Measurements from ENCODE around the gene PIK3C3.

The PIK3C3 gene

DNA sequence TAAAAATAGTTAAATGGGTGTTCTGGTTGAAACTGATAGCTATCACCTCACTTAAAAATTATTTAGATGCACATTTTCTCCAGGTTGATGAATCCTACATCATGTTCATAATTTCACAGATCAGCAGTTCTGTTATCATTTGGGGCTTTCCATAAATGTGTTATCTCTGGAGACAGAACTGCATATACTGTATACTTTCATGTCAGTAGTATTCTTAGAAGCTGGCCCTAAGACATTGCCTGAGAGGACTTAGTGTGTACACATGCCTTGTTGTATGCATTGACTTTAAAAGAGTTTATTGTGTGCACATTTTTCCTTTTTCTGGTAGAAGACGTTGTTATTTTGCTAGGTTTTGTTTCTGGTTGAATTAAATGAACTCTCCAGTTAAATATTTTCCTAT, 41.0 kb downstream of the PIK3C3 start:
- H3K4me1 ChIP-seq (ENCODE audit: control insufficient read depth, insufficient read depth, low read depth, low read length) = peaks cover 1% of the 10 kb centered on the region
- no peak overlapping the region for H2BK12ac ChIP-seq (ENCODE audit: low read length in 2 of 2)
- H2AFZ ChIP-seq (ENCODE audit: low read depth, low read length) = no peak overlapping the region
- H3K14ac ChIP-seq (ENCODE audit: low read length in 2 of 2) = no peak overlapping the region
- H3K27me3 ChIP-seq (ENCODE audit: control insufficient read depth in 1 of 2, insufficient read depth in 1 of 2, low read length in 2 of 2) = no peaks in the 10 kb centered on the region
- H3K9me3 ChIP-seq (ENCODE audit: control insufficient read depth, low read length) = no peaks in the 10 kb centered on the region
- H3K18ac ChIP-seq (ENCODE audit: low read depth in 1 of 2, low read length in 2 of 2) = no peak overlapping the region
- no peak overlapping the region for H3K4me2 ChIP-seq (ENCODE audit: low read length, poor library complexity, severe bottlenecking)
- H4K8ac ChIP-seq (ENCODE audit: low read length) = no peak overlapping the region
- H4K91ac ChIP-seq (ENCODE audit: low read length) = no peak overlapping the region
- H2BK15ac ChIP-seq (ENCODE audit: low read depth, poor library complexity, severe bottlenecking) = no peak overlapping the region
- H3K4me3 ChIP-seq (ENCODE audit: insufficient read depth in 1 of 2, low read depth in 1 of 2, low read length in 2 of 2) = no peak overlapping the region
- WGBS = no CpG with 5 or more reads among the region's 1 CpG
- H3K27ac ChIP-seq (ENCODE audit: low read length, poor library complexity, severe bottlenecking) = no peak overlapping the region
- no peak for DNase-seq
- no peak overlapping the region for H2BK5ac ChIP-seq (ENCODE audit: low read depth, low read length, poor library complexity, severe bottlenecking)
- no peak overlapping the region for H2AK5ac ChIP-seq (ENCODE audit: low read length, severe bottlenecking)
- peaks cover 5% of the 10 kb centered on the region for H3K79me1 ChIP-seq (replicated peaks; ENCODE audit: low read length, poor library complexity, severe bottlenecking)
- no peak overlapping the region for H3K4ac ChIP-seq (ENCODE audit: low read depth in 1 of 2, low read length in 2 of 2)
- peaks cover 9 to 92% of the 10 kb centered on the region in 2 experiments for H3K36me3 ChIP-seq (ENCODE audit: control insufficient read depth in 1 of 2, insufficient read depth in 2 of 2, low read depth in 1 of 2, low read length in 2 of 2)
- H3K9ac ChIP-seq (ENCODE audit: low read length) = no peak overlapping the region
- H3K23ac ChIP-seq (ENCODE audit: low read length in 2 of 2) = no peak overlapping the region
- H2BK120ac ChIP-seq (ENCODE audit: low read depth, low read length) = no peak overlapping the region

GRCh38 chr18:41999751-42000150, 44.7 kb downstream of the PIK3C3 start:
- Histone ChIP-seq H3K18ac (ENCODE audit: low read depth in 1 of 2, low read length in 2 of 2) (no peak overlapping the region), H3K4ac (ENCODE audit: low read depth in 1 of 2, low read length in 2 of 2) (no peak overlapping the region), H3K27me3 (ENCODE audit: control insufficient read depth in 1 of 2, insufficient read depth in 1 of 2, low read length in 2 of 2) (no peaks in the 10 kb centered on the region), H3K36me3 (ENCODE audit: control insufficient read depth in 1 of 2, insufficient read depth in 2 of 2, low read depth in 1 of 2, low read length in 2 of 2) (peaks cover 11 to 99% of the 10 kb centered on the region in 2 experiments), H3K27ac (ENCODE audit: low read length, poor library complexity, severe bottlenecking) (no peak overlapping the region), H3K9ac (ENCODE audit: low read length) (no peak overlapping the region), H3K23ac (ENCODE audit: low read length in 2 of 2) (no peak overlapping the region), H2BK12ac (ENCODE audit: low read length in 2 of 2) (no peak overlapping the region), H2BK5ac (ENCODE audit: low read depth, low read length, poor library complexity, severe bottlenecking) (no peak overlapping the region), H2BK120ac (ENCODE audit: low read depth, low read length) (no peak overlapping the region), H2BK15ac (ENCODE audit: low read depth, poor library complexity, severe bottlenecking) (no peak overlapping the region), H3K14ac (ENCODE audit: low read length in 2 of 2) (no peak overlapping the region), H4K91ac (ENCODE audit: low read length) (no peak overlapping the region), H3K4me3 (ENCODE audit: insufficient read depth in 1 of 2, low read depth in 1 of 2, low read length in 2 of 2) (no peak overlapping the region), H2AK5ac (ENCODE audit: low read length, severe bottlenecking) (no peak overlapping the region), H3K4me1 (ENCODE audit: control insufficient read depth, insufficient read depth, low read depth, low read length) (no peaks in the 10 kb centered on the region), H2AFZ (ENCODE audit: low read depth, low read length) (no peak overlapping the region), H3K79me1 (replicated peaks; ENCODE audit: low read length, poor library complexity, severe bottlenecking) (peaks cover 7% of the 10 kb centered on the region), H3K9me3 (ENCODE audit: control insufficient read depth, low read length) (no peaks in the 10 kb centered on the region), H4K8ac (ENCODE audit: low read length) (no peak overlapping the region), H3K4me2 (ENCODE audit: low read length, poor library complexity, severe bottlenecking) (no peak overlapping the region)
- WGBS = 97% methylated on average over 4 of the region's 4 CpGs
- DNase-seq = no peak

- H3K4me3 ChIP-seq (ENCODE audit: insufficient read depth in 1 of 2, low read depth in 1 of 2, low read length in 2 of 2) = no peak overlapping the region
- WGBS = 92% methylated on average over 2 of the region's 3 CpGs
- H3K23ac ChIP-seq (ENCODE audit: low read length in 2 of 2) = no peak overlapping the region
- no peak overlapping the region for H3K9ac ChIP-seq (ENCODE audit: low read length)
- H3K14ac ChIP-seq (ENCODE audit: low read length in 2 of 2) = no peak overlapping the region
- no peak overlapping the region for H2BK120ac ChIP-seq (ENCODE audit: low read depth, low read length)
- H3K18ac ChIP-seq (ENCODE audit: low read depth in 1 of 2, low read length in 2 of 2) = no peak overlapping the region
- no peak overlapping the region for H3K4me2 ChIP-seq (ENCODE audit: low read length, poor library complexity, severe bottlenecking)
- H2BK12ac ChIP-seq (ENCODE audit: low read length in 2 of 2) = no peak overlapping the region
- H4K91ac ChIP-seq (ENCODE audit: low read length) = no peak overlapping the region
- H3K79me1 ChIP-seq (replicated peaks; ENCODE audit: low read length, poor library complexity, severe bottlenecking) = peaks cover 11% of the 10 kb centered on the region
- H3K27me3 ChIP-seq (ENCODE audit: control insufficient read depth in 1 of 2, insufficient read depth in 1 of 2, low read length in 2 of 2) = no peaks in the 10 kb centered on the region
- H3K27ac ChIP-seq (ENCODE audit: low read length, poor library complexity, severe bottlenecking) = no peak overlapping the region
- H2BK15ac ChIP-seq (ENCODE audit: low read depth, poor library complexity, severe bottlenecking) = no peak overlapping the region
- no peak overlapping the region for H4K8ac ChIP-seq (ENCODE audit: low read length)
- H2AFZ ChIP-seq (ENCODE audit: low read depth, low read length) = no peak overlapping the region
- H3K9me3 ChIP-seq (ENCODE audit: control insufficient read depth, low read length) = no peaks in the 10 kb centered on the region
- H3K4me1 ChIP-seq (ENCODE audit: control insufficient read depth, insufficient read depth, low read depth, low read length) = no peaks in the 10 kb centered on the region
- H2BK5ac ChIP-seq (ENCODE audit: low read depth, low read length, poor library complexity, severe bottlenecking) = no peak overlapping the region
- H3K36me3 ChIP-seq (ENCODE audit: control insufficient read depth in 1 of 2, insufficient read depth in 2 of 2, low read depth in 1 of 2, low read length in 2 of 2) = peaks cover 11 to 97% of the 10 kb centered on the region in 2 experiments
- H2AK5ac ChIP-seq (ENCODE audit: low read length, severe bottlenecking) = no peak overlapping the region
- no peak overlapping the region for H3K4ac ChIP-seq (ENCODE audit: low read depth in 1 of 2, low read length in 2 of 2)
- DNase-seq = no peak
Measured at GRCh38 chr18:42001801-42002200, 46.8 kb downstream of the PIK3C3 start.

- no peak overlapping the region for H4K91ac ChIP-seq (ENCODE audit: low read length)
- no peak overlapping the region for H3K4me3 ChIP-seq (ENCODE audit: insufficient read depth in 1 of 2, low read depth in 1 of 2, low read length in 2 of 2)
- H3K4ac ChIP-seq (ENCODE audit: low read depth in 1 of 2, low read length in 2 of 2) = no peak overlapping the region
- DNase-seq = no peak
- no peaks in the 10 kb centered on the region for H3K9me3 ChIP-seq (ENCODE audit: control insufficient read depth, low read length)
- H2AK5ac ChIP-seq (ENCODE audit: low read length, severe bottlenecking) = no peak overlapping the region
- H3K79me1 ChIP-seq (replicated peaks; ENCODE audit: low read length, poor library complexity, severe bottlenecking) = peaks cover 8% of the 10 kb centered on the region
- peaks cover 11 to 87% of the 10 kb centered on the region in 2 experiments for H3K36me3 ChIP-seq (ENCODE audit: control insufficient read depth in 1 of 2, insufficient read depth in 2 of 2, low read depth in 1 of 2, low read length in 2 of 2)
- 100% methylated on average over 1 of the region's 2 CpGs for WGBS
- H2AFZ ChIP-seq (ENCODE audit: low read depth, low read length) = no peak overlapping the region
- no peak overlapping the region for H3K23ac ChIP-seq (ENCODE audit: low read length in 2 of 2)
- no peak overlapping the region for H3K18ac ChIP-seq (ENCODE audit: low read depth in 1 of 2, low read length in 2 of 2)
- H2BK120ac ChIP-seq (ENCODE audit: low read depth, low read length) = no peak overlapping the region
- no peak overlapping the region for H3K14ac ChIP-seq (ENCODE audit: low read length in 2 of 2)
- H2BK5ac ChIP-seq (ENCODE audit: low read depth, low read length, poor library complexity, severe bottlenecking) = no peak overlapping the region
- no peak overlapping the region for H4K8ac ChIP-seq (ENCODE audit: low read length)
- no peak overlapping the region for H2BK15ac ChIP-seq (ENCODE audit: low read depth, poor library complexity, severe bottlenecking)
- no peak overlapping the region for H3K9ac ChIP-seq (ENCODE audit: low read length)
- H3K4me1 ChIP-seq (ENCODE audit: control insufficient read depth, insufficient read depth, low read depth, low read length) = no peaks in the 10 kb centered on the region
- H2BK12ac ChIP-seq (ENCODE audit: low read length in 2 of 2) = no peak overlapping the region
- no peak overlapping the region for H3K27ac ChIP-seq (ENCODE audit: low read length, poor library complexity, severe bottlenecking)
- no peaks in the 10 kb centered on the region for H3K27me3 ChIP-seq (ENCODE audit: control insufficient read depth in 1 of 2, insufficient read depth in 1 of 2, low read length in 2 of 2)
- no peak overlapping the region for H3K4me2 ChIP-seq (ENCODE audit: low read length, poor library complexity, severe bottlenecking)
Measured at GRCh38 chr18:42004653-42005052, 49.6 kb downstream of the PIK3C3 start.

Measured in mesenchymal stem cell (in vitro differentiated cells and primary cell).